Measurements from ENCODE around the gene KLHL29. TPM values are rescaled to one million over a fixed set of nuclear protein-coding genes. Genes with fewer than 3 reads are reported as not detected.

KLHL29 gene
- total RNA-seq, 1 experiment from 2014 or later = 3.4 TPM

DNA sequence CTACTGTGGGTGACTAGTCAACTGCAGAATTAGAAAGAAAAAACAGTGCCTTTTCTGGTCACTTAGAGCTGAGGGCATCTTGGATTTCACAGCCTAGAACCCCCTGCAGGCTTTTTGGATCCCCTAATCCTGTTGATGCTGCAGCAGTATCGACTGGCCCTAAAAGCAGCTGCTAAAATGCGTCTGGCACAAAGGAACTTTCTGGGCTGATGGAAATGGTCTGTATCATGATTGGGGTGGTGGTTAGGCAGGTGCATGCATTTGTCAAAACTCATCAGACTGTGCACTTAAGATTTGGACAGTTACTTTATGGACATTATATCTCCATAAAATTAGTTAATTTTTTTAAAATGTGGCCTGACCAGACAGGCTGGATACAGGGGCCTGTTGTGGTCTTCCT, 149.8 kb downstream of the KLHL29 start:
- H3F3A ChIP-seq (ENCODE audit: insufficient read depth, low read depth) = no peaks in the 10 kb centered on the region
- H3K4me2 ChIP-seq = no peak overlapping the region
- H3K4me3 ChIP-seq = no peak overlapping the region
- H3K4me1 ChIP-seq (replicated peaks; ENCODE audit: insufficient read depth) = no peaks in the 10 kb centered on the region
- intact Hi-C loops (cut with micrococcal nuclease; ENCODE audit: unreplicated experiment) = no loop called here
- no peaks in the 10 kb centered on the region for H3K9me2 ChIP-seq (ENCODE audit: insufficient read depth)
- H3K9me3 ChIP-seq (ENCODE audit: insufficient read depth, low read depth) = no peaks in the 10 kb centered on the region
- ChIA-PET POLR2A (ENCODE audit: unreplicated experiment) (no interaction called here), CTCF (no interaction called here)
- H3K27ac ChIP-seq = no peak overlapping the region
- no TSS peak for BruUV-seq (replicated peaks)
- H3K79me2 ChIP-seq (ENCODE audit: low read depth) = no peaks in the 10 kb centered on the region
- no peaks in the 10 kb centered on the region for H3K36me3 ChIP-seq (ENCODE audit: low read depth)
- H4K20me1 ChIP-seq (ENCODE audit: insufficient read depth) = no peaks in the 10 kb centered on the region
- H2AFZ ChIP-seq = no peak overlapping the region
- H3K27me3 ChIP-seq (ENCODE audit: insufficient read depth, low read depth) = no peaks in the 10 kb centered on the region
- no peak for TF ChIP-seq EZH2 (IDR thresholded peaks at IDR 0.05; ENCODE audit: low read depth)
- TF ChIP-seq, protein P1, sequence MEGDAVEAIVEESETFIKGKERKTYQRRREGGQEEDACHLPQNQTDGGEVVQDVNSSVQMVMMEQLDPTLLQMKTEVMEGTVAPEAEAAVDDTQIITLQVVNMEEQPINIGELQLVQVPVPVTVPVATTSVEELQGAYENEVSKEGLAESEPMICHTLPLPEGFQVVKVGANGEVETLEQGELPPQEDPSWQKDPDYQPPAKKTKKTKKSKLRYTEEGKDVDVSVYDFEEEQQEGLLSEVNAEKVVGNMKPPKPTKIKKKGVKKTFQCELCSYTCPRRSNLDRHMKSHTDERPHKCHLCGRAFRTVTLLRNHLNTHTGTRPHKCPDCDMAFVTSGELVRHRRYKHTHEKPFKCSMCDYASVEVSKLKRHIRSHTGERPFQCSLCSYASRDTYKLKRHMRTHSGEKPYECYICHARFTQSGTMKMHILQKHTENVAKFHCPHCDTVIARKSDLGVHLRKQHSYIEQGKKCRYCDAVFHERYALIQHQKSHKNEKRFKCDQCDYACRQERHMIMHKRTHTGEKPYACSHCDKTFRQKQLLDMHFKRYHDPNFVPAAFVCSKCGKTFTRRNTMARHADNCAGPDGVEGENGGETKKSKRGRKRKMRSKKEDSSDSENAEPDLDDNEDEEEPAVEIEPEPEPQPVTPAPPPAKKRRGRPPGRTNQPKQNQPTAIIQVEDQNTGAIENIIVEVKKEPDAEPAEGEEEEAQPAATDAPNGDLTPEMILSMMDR (conservative IDR thresholded peaks at IDR 0.05) = no peak
- no peak for DNase-seq

DNA sequence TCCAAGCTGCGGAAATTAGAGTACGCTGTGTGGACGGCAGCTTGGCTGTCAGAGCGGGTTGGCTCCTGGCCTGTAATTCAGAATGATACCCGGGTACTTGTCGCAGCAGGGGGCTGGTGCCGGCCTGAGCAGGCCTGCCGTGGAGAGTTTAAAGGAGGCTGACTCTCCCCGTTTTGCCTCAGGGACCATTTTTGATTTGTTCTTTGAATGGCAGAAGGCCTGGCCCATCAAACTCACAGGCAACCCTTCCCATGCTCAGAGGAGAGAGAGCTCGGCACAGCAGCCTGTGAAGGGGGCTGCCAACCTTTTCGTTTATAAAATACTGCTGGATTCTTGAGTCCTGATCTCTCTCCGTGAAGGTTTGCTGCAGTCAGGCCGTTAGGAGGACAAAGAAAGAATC, 151.3 kb downstream of the KLHL29 start:
- Histone ChIP-seq H4K20me1 (ENCODE audit: insufficient read depth) (no peaks in the 10 kb centered on the region), H3K36me3 (ENCODE audit: low read depth) (no peaks in the 10 kb centered on the region), H3K27me3 (ENCODE audit: insufficient read depth, low read depth) (no peaks in the 10 kb centered on the region), H3K79me2 (ENCODE audit: low read depth) (no peaks in the 10 kb centered on the region), H3K4me2 (no peak overlapping the region), H3K27ac (no peak overlapping the region), H3K4me3 (no peak overlapping the region), H2AFZ (no peak overlapping the region), H3K9me2 (ENCODE audit: insufficient read depth) (no peaks in the 10 kb centered on the region), H3K9me3 (ENCODE audit: insufficient read depth, low read depth) (no peaks in the 10 kb centered on the region), H3F3A (ENCODE audit: insufficient read depth, low read depth) (no peaks in the 10 kb centered on the region), H3K4me1 (replicated peaks; ENCODE audit: insufficient read depth) (no peaks in the 10 kb centered on the region)
- POLR2A ChIA-PET (ENCODE audit: unreplicated experiment) = no interaction called here
- intact Hi-C loops (cut with micrococcal nuclease; ENCODE audit: unreplicated experiment) = no loop called here
- BruUV-seq (replicated peaks) = no TSS peak
- no peak for DNase-seq
- CTCF ChIA-PET = no interaction called here
- TF ChIP-seq, protein P1 (conservative IDR thresholded peaks at IDR 0.05) = no peak
- no peak for TF ChIP-seq EZH2 (IDR thresholded peaks at IDR 0.05; ENCODE audit: low read depth)

DNA sequence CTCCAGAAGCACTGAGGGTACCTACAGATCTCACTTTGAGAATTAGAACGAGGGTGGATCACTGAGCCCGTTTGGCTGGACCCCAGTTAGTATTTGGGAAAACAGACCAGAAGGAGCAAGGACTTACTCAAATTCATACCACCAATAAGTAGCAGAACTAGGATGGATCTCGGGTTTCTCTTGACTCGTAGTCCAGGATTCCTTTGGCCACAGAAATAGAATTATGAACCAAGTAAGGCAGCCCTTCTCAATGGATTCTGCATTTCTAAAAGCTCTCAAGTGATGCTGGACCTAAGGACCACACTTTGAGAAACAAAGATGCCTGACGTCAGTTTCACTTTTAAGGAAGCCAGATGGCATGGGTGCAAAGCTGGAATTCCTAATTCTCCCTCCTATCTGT, 153.0 kb downstream of the KLHL29 start:
- POLR2A ChIA-PET (ENCODE audit: unreplicated experiment) = no interaction called here

More for the DNA sequence above, 153.0 kb downstream of the KLHL29 start:
- intact Hi-C loops (cut with micrococcal nuclease; ENCODE audit: unreplicated experiment) = no loop called here
- TF ChIP-seq, protein P1 (conservative IDR thresholded peaks at IDR 0.05) = no peak
- TF ChIP-seq EZH2 (IDR thresholded peaks at IDR 0.05; ENCODE audit: low read depth) = no peak
- no peaks in the 10 kb centered on the region for H3F3A ChIP-seq (ENCODE audit: insufficient read depth, low read depth)
- no peak overlapping the region for H3K4me2 ChIP-seq
- CTCF ChIA-PET = no interaction called here
- no peaks in the 10 kb centered on the region for H4K20me1 ChIP-seq (ENCODE audit: insufficient read depth)
- no peak for DNase-seq
- H3K79me2 ChIP-seq (ENCODE audit: low read depth) = no peaks in the 10 kb centered on the region
- no peaks in the 10 kb centered on the region for H3K4me1 ChIP-seq (replicated peaks; ENCODE audit: insufficient read depth)
- no peak overlapping the region for H2AFZ ChIP-seq
- H3K9me2 ChIP-seq (ENCODE audit: insufficient read depth) = no peaks in the 10 kb centered on the region
- H3K36me3 ChIP-seq (ENCODE audit: low read depth) = no peaks in the 10 kb centered on the region
- H3K9me3 ChIP-seq (ENCODE audit: insufficient read depth, low read depth) = no peaks in the 10 kb centered on the region
- no TSS peak for BruUV-seq (replicated peaks)
- H3K4me3 ChIP-seq = no peak overlapping the region
- no peak overlapping the region for H3K27ac ChIP-seq
- H3K27me3 ChIP-seq (ENCODE audit: insufficient read depth, low read depth) = no peaks in the 10 kb centered on the region
